Neuronal stem cell (in vitro differentiated cells): ENCODE measurements around the gene ROM1.

Source experiments
- DNase-seq: peaks from one replicate; pipeline ENCODE4 v3.0.0-alpha.2; 2013; ENCODE audit warnings: low spot score
- H2AFZ ChIP-seq: one replicate; pipeline ENCODE4 v1.6.1; 2013; ENCODE audit warnings: mild to moderate bottlenecking, low read length, inconsistent platforms
- H2AK5ac ChIP-seq: 2 replicates; pipeline ENCODE4 v1.6.1; 2013; ENCODE audit warnings: low read depth, mild to moderate bottlenecking, inconsistent platforms, low read length, moderate library complexity, mixed read lengths
- H2BK120ac ChIP-seq: 2 replicates; pipeline ENCODE4 v1.6.1; 2013; ENCODE audit warnings: low read depth, mild to moderate bottlenecking, inconsistent platforms, low read length, moderate library complexity, mixed read lengths
- H2BK12ac ChIP-seq: one replicate; pipeline ENCODE4 v1.6.1; 2013; ENCODE audit warnings: low read length, inconsistent platforms
- H2BK15ac ChIP-seq: 2 replicates; pipeline ENCODE4 v1.6.1; 2013; ENCODE audit warnings: mild to moderate bottlenecking, low read length, inconsistent platforms, mixed read lengths
- H2BK5ac ChIP-seq: one replicate; pipeline ENCODE4 v1.6.1; 2013; ENCODE audit warnings: inconsistent platforms, mild to moderate bottlenecking, low read length, moderate library complexity
- H3K14ac ChIP-seq: one replicate; pipeline ENCODE4 v1.6.1; 2013; ENCODE audit warnings: low read length, inconsistent platforms
- H3K18ac ChIP-seq: 2 replicates; pipeline ENCODE4 v1.6.1; 2013; ENCODE audit warnings: low read length, inconsistent platforms
- H3K23ac ChIP-seq: 2 replicates; pipeline ENCODE4 v1.6.1; 2013; ENCODE audit warnings: low read depth, mild to moderate bottlenecking, mixed read lengths, low read length, inconsistent platforms; ENCODE audit not compliant: poor library complexity
- H3K27ac ChIP-seq: replicated peaks from 3 replicates; pipeline ENCODE4 v1.5.1; 2013; ENCODE audit warnings: low read length, inconsistent platforms
- H3K27me3 ChIP-seq, 3 experiments: 2 replicates each; pipeline ENCODE4 v1.6.1; 2013; ENCODE audit warnings: low read length in 3 of 3, mild to moderate bottlenecking in 2 of 3, inconsistent platforms in 1 of 3, low read depth in 1 of 3, mixed read lengths in 1 of 3, moderate library complexity in 1 of 3; ENCODE audit not compliant: control insufficient read depth in 3 of 3, insufficient read depth in 3 of 3
- H3K36me3 ChIP-seq, 2 donors: replicated peaks in 1 of 2; 2 replicates each; pipeline ENCODE4 v1.6.1; 2013; ENCODE audit warnings: low read length in 2 of 2; ENCODE audit not compliant: control insufficient read depth in 2 of 2, insufficient read depth in 2 of 2
- H3K4ac ChIP-seq: 2 replicates; pipeline ENCODE4 v1.6.1; 2013; ENCODE audit warnings: inconsistent platforms, mild to moderate bottlenecking, low read length, moderate library complexity
- H3K4me1 ChIP-seq, 2 donors: 1 replicate in 1 of 2; 2 replicates in 1 of 2; pipeline ENCODE4 v1.6.1; 2013; ENCODE audit warnings: low read length in 2 of 2, low read depth in 1 of 2; ENCODE audit not compliant: control insufficient read depth in 2 of 2, insufficient read depth in 1 of 2
- H3K4me2 ChIP-seq: one replicate; pipeline ENCODE4 v1.6.1; 2013; ENCODE audit warnings: mild to moderate bottlenecking, low read length, inconsistent platforms; ENCODE audit not compliant: insufficient read depth, poor library complexity, severe bottlenecking
- H3K4me3 ChIP-seq, 2 donors: 2 replicates each; pipeline ENCODE4 v1.5.1; 2013; ENCODE audit warnings: low read length in 2 of 2, mild to moderate bottlenecking in 2 of 2, inconsistent platforms in 1 of 2, moderate library complexity in 1 of 2
- H3K79me1 ChIP-seq: one replicate; pipeline ENCODE4 v1.6.1; 2013; ENCODE audit warnings: low read depth, mild to moderate bottlenecking, inconsistent platforms, low read length, moderate library complexity
- H3K9ac ChIP-seq: one replicate; pipeline ENCODE4 v1.6.1; 2013; ENCODE audit warnings: mild to moderate bottlenecking, low read depth, low read length, inconsistent platforms; ENCODE audit not compliant: poor library complexity
- H3K9me3 ChIP-seq, 2 donors: replicated peaks in 1 of 2; 2 replicates each; pipeline versions ENCODE3 to v1.6.1; 2013; ENCODE audit warnings: low read length in 2 of 2, mild to moderate bottlenecking in 2 of 2, inconsistent platforms in 1 of 2, low read depth in 1 of 2, mixed read lengths in 1 of 2, moderate library complexity in 1 of 2; ENCODE audit not compliant: control insufficient read depth in 2 of 2, insufficient read depth in 1 of 2
- H4K8ac ChIP-seq: one replicate; pipeline ENCODE4 v1.6.1; 2013; ENCODE audit warnings: low read depth, mild to moderate bottlenecking, inconsistent platforms, low read length, moderate library complexity
- H4K91ac ChIP-seq: one replicate; pipeline ENCODE4 v1.6.1; 2013; ENCODE audit warnings: low read length, low read depth, mild to moderate bottlenecking, inconsistent platforms; ENCODE audit not compliant: poor library complexity
- WGBS, 2 donors: extraction: QIAGEN DNeasy Blood & Tissue Kit; methylation state at CpG; one replicate each; pipeline ENCODE4 v1.1.7; 2013; ENCODE audit warnings: missing lambda C conversion rate in 2 of 2, mixed read lengths in 1 of 2; ENCODE audit not compliant: insufficient read length in 2 of 2, insufficient replicate concordance in 1 of 2; ENCODE audit errors: extremely low coverage in 2 of 2; 5-methylcytosine and 5-hydroxymethylcytosine counted together

Gene ROM1

DNA sequence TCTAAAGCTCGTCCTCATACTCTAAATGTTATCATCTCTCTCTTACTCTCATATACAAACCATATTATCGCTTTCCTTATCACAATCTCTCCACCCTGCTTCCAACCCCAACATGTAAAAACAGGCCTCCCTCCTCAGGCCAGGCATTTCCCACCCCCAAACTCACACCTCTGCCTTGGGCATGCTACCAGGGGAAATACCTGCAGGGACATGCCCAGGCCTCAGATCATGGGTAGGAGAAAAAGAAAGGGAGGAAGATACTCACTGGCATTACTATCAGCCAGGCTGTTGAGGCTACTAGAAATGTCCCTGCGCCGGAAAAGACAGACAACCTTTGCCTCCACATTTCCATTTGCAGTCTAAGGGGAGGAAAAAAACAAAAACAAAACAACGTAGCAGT lies 13.2 kb upstream of the ROM1 start:
- H3K79me1 ChIP-seq: peaks cover 8% of the 10 kb centered on the region
- H4K8ac ChIP-seq: no peak overlapping the region
- 100% methylated on average over 1 to 2 of the region's 5 CpGs for WGBS, 2 donors
- H2BK120ac ChIP-seq: no peak overlapping the region
- H3K4me1 ChIP-seq: peaks cover 12 to 32% of the 10 kb centered on the region in 2 donors
- peaks cover 0 to 17% (median 0%) of the 10 kb centered on the region in 3 experiments for H3K27me3 ChIP-seq
- no peak overlapping the region for H3K4ac ChIP-seq
- no peak for DNase-seq
- no peak overlapping the region for H3K4me2 ChIP-seq
- H3K9ac ChIP-seq: no peak overlapping the region
- H3K23ac ChIP-seq: no peak overlapping the region
- peaks cover 39 to 57% of the 10 kb centered on the region in 2 donors for H3K36me3 ChIP-seq
- peak overlapping the region in 1 of 2 donors; percentile 84 for H3K4me3 ChIP-seq
- no peak overlapping the region for H3K14ac ChIP-seq
- no peak overlapping the region for H3K27ac ChIP-seq
- no peak overlapping the region for H2AFZ ChIP-seq
- no peak overlapping the region for H2BK12ac ChIP-seq
- H2BK5ac ChIP-seq: no peak overlapping the region
- H3K9me3 ChIP-seq: no peaks in the 10 kb centered on the region
- no peak overlapping the region for H2BK15ac ChIP-seq
- H2AK5ac ChIP-seq: no peak overlapping the region
- no peak overlapping the region for H3K18ac ChIP-seq
- no peak overlapping the region for H4K91ac ChIP-seq

DNA sequence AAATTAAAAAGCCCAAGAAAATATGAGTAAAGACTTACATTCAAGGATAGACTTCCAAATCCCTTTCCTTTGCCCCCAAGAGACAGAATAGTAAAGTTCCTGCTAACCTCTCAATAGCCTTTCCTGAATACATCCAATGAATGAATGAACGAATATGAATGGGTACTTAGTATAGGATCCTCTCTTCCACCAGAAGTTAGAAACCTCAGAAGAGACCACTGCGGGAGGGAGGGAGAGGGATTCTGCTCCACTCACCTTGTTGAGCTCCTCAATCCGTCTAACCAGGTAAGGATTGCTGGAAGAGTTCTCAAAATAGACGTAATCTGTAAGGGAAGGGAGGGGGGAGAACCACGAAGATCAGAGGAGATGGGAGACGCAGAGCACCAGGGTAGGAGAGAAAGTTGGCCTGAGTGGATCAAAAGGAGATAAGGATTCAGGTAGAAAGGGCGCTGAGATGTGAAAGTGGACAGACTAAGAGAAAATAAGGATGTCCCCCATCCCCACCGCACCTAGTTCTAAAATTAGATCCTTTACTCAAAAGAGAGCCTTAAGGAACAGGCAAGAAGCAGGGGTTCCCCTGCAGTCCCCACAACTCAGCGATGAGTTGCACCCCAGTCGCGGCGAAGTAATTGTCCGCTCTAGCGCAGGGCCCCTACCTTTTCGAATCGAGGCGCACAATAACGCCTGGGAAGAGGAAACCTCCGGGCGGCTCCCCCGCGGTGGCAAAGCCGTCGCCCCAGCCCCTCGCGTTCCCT lies 12.5 kb upstream of the ROM1 start:
- peak overlapping the region; percentile 65 for H2BK120ac ChIP-seq
- peaks cover 8% of the 10 kb centered on the region for H3K79me1 ChIP-seq
- H3K9me3 ChIP-seq: no peaks in the 10 kb centered on the region
- DNase-seq: no peak
- no peak overlapping the region for H4K91ac ChIP-seq
- H3K4me2 ChIP-seq: peak overlapping the region; percentile 71
- H3K18ac ChIP-seq: peak overlapping the region; percentile 97
- no peak overlapping the region for H3K4ac ChIP-seq
- H2BK15ac ChIP-seq: no peak overlapping the region
- peaks cover 0 to 17% (median 0%) of the 10 kb centered on the region in 3 experiments for H3K27me3 ChIP-seq
- H4K8ac ChIP-seq: no peak overlapping the region
- peak overlapping the region; percentile 94 for H2AK5ac ChIP-seq
- H3K4me3 ChIP-seq: peak overlapping the region; percentile 84 to 95
- peak overlapping the region; percentile 82 for H2BK5ac ChIP-seq
- H2AFZ ChIP-seq: peak overlapping the region; percentile 86
- peak overlapping the region; percentile 92 for H3K14ac ChIP-seq
- H3K23ac ChIP-seq: peak overlapping the region; percentile 90
- no peak overlapping the region for H3K27ac ChIP-seq
- no peak overlapping the region for H2BK12ac ChIP-seq
- H3K36me3 ChIP-seq: peaks cover 32 to 54% of the 10 kb centered on the region in 2 donors
- peaks cover 17 to 37% of the 10 kb centered on the region in 2 donors for H3K4me1 ChIP-seq
- peak overlapping the region; percentile 97 for H3K9ac ChIP-seq
- WGBS, 2 donors: no CpG with 5 or more reads among the region's 26 CpGs

DNA sequence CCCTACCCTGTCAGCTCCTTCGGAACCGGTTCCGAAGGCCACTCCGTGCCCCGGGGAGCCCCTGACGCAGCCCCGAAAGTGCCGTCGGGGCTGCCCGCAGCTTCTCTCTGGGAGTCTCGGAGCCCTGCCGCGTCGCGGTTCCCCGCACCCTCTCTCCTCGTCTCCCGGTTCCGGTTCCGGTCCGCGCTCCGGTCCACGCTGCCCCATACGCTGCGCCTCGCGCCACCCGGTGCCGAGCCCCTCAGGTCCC lies 12.0 kb upstream of the ROM1 start:
- Histone ChIP-seq H4K8ac (no peak overlapping the region), H2BK15ac (peak overlapping the region; percentile 39), H3K36me3 (peaks cover 27 to 54% of the 10 kb centered on the region in 2 donors), H3K9ac (peak overlapping the region; percentile 97), H3K14ac (peak overlapping the region; percentile 92), H2AFZ (peak overlapping the region; percentile 86), H3K9me3 (no peaks in the 10 kb centered on the region), H3K4me3 (peak overlapping the region; percentile 84 to 95), H4K91ac (peak overlapping the region; percentile 5), H3K27me3 (peaks cover 0 to 17% (median 0%) of the 10 kb centered on the region in 3 experiments), H2BK120ac (peak overlapping the region; percentile 65), H2BK12ac (peak overlapping the region; percentile 76), H3K23ac (peak overlapping the region; percentile 90), H3K4me2 (peak overlapping the region; percentile 71), H2AK5ac (peak overlapping the region; percentile 94), H3K27ac (peak overlapping the region; percentile 84), H3K4me1 (peaks cover 19 to 37% of the 10 kb centered on the region in 2 donors), H3K18ac (peak overlapping the region; percentile 97), H2BK5ac (peak overlapping the region; percentile 82), H3K79me1 (peaks cover 8% of the 10 kb centered on the region), H3K4ac (no peak overlapping the region)
- no CpG with 5 or more reads among the region's 30 CpGs for WGBS, 2 donors
- no peak for DNase-seq

DNA sequence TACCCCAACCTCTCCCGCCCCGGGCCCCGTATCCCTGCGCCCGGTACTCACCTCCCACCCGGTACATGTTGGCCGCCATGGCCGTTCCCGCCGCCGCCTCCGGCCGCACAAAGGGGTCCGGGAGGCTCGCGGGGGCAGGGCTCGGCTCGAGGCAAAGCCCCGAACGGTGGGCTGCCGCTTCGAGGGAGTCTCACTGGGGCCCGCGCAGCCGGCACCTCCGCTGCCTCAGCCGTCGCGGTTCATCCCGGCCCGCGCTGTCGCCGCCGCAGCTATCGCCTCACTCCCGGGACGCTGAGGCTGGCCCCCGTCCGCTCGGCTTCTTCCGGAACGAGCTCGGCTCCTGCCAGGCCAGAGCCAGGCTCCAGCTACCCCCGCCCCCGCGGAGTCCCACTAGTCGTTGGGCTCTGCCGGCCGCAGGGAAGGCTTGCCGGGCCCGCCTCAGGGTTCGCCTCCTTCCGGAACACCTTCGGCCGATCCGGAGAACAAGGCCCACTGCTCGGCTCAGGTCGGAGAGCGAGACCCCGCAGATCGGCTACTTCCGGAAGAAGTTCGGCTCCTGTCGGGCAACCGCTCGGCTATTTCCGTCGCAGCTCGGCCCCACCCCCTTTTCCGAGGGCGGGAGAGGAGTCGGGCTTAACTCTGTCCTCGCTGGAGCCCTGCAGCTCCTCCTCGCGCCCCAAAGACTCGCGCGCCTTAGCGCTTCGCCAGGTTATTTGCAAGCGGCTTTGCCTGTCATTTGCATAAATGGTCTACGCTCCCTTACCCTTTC lies 11.5 kb upstream of the ROM1 start, which contains the start of gene MTA2:
Gene MTA2 (minus strand): TSS at position 494 of the 769 bp plus-strand sequence. CDS start 415 bp downstream, at position 79.
- peak within 1 kb of the TSS; percentile 82 for H2BK5ac ChIP-seq
- H2AK5ac ChIP-seq: peak within 1 kb of the TSS; percentile 94
- H2BK120ac ChIP-seq: peak within 1 kb of the TSS; percentile 65
- H3K14ac ChIP-seq: peak within 1 kb of the TSS; percentile 92
- H2AFZ ChIP-seq: peak within 1 kb of the TSS; percentile 86
- no peak within 1 kb of the TSS for H4K8ac ChIP-seq
- peak within 1 kb of the TSS; percentile 31 for H4K91ac ChIP-seq
- peaks cover 8% of the 10 kb centered on the region for H3K79me1 ChIP-seq
- H3K4me3 ChIP-seq: peak within 1 kb of the TSS; percentile 84 to 95
- peak within 1 kb of the TSS; percentile 88 for H2BK15ac ChIP-seq
- no peaks in the 10 kb centered on the region for H3K9me3 ChIP-seq
- H3K4me1 ChIP-seq: peaks cover 19 to 37% of the 10 kb centered on the region in 2 donors
- peak within 1 kb of the TSS; percentile 77 for H2BK12ac ChIP-seq
- DNase-seq: peak; percentile 99
- H3K27me3 ChIP-seq: peaks cover 0 to 17% (median 0%) of the 10 kb centered on the region in 3 experiments
- H3K36me3 ChIP-seq: peaks cover 22 to 50% of the 10 kb centered on the region in 2 donors
- peak within 1 kb of the TSS; percentile 90 for H3K4me2 ChIP-seq
- peak within 1 kb of the TSS; percentile 97 for H3K18ac ChIP-seq
- WGBS, 2 donors: no CpG with 5 or more reads among the region's 83 CpGs
- peak within 1 kb of the TSS; percentile 84 for H3K27ac ChIP-seq
- no peak within 1 kb of the TSS for H3K4ac ChIP-seq
- H3K23ac ChIP-seq: peak within 1 kb of the TSS; percentile 90
- peak within 1 kb of the TSS; percentile 97 for H3K9ac ChIP-seq
